ENCODE measurements around the gene PDE8B.

The PDE8B gene

DNA sequence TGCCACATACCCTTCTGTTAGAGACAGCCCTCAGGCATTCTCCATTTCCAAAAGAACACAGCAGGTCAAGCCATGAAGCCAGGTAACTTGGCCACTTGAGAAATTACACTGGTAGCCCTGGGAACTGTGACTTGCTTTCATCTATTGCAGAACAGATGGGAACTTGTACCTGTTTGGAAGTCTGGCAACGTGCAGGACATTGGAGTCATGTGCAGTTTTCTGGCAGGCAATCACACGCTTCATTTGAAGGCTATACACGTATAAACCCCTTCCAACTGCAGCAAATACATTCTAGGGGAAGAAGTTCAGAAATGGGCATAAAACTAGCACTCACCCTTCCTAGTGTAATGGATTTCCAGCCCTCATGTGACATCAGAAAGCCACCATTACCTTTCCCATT, 227.6 kb downstream of the PDE8B start:
- H3K4me3 ChIP-seq (ENCODE audit: low read depth, low read length), result no peak overlapping the region
- TF ChIP-seq, protein P1, sequence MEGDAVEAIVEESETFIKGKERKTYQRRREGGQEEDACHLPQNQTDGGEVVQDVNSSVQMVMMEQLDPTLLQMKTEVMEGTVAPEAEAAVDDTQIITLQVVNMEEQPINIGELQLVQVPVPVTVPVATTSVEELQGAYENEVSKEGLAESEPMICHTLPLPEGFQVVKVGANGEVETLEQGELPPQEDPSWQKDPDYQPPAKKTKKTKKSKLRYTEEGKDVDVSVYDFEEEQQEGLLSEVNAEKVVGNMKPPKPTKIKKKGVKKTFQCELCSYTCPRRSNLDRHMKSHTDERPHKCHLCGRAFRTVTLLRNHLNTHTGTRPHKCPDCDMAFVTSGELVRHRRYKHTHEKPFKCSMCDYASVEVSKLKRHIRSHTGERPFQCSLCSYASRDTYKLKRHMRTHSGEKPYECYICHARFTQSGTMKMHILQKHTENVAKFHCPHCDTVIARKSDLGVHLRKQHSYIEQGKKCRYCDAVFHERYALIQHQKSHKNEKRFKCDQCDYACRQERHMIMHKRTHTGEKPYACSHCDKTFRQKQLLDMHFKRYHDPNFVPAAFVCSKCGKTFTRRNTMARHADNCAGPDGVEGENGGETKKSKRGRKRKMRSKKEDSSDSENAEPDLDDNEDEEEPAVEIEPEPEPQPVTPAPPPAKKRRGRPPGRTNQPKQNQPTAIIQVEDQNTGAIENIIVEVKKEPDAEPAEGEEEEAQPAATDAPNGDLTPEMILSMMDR (IDR thresholded peaks at IDR 0.05; ENCODE audit: low read depth, low read length), result no peak

DNA sequence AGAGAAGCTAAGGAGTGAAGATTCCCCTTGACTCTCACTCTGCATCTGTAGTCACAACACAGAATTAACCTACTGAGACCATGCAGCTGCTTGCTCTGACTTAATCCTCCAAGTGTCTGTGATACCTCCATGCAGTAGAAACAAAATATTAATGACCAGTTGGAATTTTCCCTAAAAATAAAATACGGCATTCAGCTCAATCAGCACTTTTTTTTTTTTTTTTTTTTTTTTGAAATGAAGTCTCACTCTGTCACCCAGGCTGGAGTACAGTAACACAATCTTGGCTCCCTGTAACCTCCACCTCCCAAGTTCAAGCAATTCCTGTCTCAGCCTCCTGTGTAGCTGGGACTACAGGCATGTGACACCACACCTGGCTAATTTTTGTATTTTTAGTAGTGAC, 233.2 kb downstream of the PDE8B start:
- H3K4me3 ChIP-seq (ENCODE audit: low read depth, low read length), result no peak overlapping the region
- TF ChIP-seq, protein P1 (IDR thresholded peaks at IDR 0.05; ENCODE audit: low read depth, low read length), result no peak

DNA sequence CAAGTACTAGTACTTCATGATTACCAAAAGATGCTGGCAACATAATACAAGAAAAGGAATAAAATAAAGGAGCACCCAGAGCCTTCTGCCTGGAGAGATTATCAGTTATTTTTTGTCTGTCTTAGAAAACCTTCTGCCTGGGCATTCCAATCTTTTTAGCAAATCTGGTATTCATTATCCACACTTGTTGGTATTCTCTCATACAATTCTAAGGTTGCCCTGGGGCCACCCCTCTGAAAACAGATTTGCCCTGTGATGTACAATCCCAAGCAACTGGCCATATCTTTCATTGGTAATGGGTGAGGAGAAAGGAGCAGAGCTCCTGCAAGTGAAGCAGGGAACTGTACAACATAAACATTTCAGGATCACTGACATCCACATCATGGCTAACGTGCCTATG, 233.9 kb downstream of the PDE8B start:
- H3K4me3 ChIP-seq (ENCODE audit: low read depth, low read length), result no peak overlapping the region
- TF ChIP-seq, protein P1 (IDR thresholded peaks at IDR 0.05; ENCODE audit: low read depth, low read length), result no peak

DNA sequence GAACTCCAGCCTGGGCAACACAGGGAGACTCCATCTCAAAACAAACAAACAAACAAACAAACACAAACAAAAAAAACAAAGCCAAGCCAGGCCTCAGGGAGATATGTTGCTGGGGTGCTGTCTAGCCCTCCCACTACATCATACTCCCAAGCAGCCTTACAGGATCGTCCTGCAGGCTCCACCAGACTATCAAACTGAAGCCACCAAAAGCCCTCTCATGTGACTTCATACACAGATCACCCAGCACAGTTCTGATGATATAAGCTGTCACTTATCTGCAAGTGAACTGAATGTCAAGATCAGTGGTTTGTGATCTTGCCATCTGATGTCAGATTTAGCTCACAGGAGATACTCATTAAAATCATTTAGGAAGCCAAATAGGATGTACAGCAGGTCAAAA, 238.4 kb downstream of the PDE8B start:
- TF ChIP-seq, protein P1 (IDR thresholded peaks at IDR 0.05; ENCODE audit: low read depth, low read length), result no peak
- no peak overlapping the region for H3K4me3 ChIP-seq (ENCODE audit: low read depth, low read length)

DNA sequence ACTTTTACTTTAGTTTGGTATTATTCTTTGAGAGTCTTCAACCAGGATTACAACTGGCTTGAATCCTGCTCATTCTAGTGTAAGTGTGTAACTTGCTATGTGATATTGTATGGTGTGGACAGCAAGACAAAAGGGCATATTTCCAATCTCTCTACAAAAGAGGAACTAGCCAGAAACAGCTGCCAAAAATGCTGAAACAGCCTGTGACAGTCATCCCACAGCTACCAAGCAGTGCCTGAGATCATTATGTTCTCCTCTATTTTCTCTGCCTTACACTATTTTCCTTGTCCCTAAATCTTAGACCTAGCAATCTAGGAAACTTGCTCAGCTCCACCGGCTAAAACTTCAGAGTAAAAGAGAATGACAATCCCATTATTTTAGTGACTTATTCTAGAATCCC, 238.8 kb downstream of the PDE8B start:
- H3K4me3 ChIP-seq (ENCODE audit: low read depth, low read length), result no peak overlapping the region
- TF ChIP-seq, protein P1 (IDR thresholded peaks at IDR 0.05; ENCODE audit: low read depth, low read length), result no peak

DNA sequence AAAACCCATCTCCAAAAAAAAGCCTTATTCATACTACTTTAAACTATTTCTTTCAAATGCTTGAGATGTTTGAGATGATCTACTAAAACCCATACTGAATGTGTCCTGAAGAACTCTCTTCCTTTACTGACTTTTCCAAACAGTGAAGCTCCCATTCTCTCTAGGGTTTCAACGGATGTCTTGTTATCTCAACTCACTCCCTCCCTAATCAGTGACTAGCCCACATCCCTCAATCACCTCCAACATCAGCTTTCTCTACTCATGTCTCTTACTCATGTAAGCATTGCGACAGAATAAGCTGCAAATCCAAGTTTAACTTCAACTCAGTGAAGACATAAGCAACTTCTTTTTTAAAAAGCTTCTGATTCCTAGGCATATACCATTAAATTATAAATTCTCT, 239.5 kb downstream of the PDE8B start:
- TF ChIP-seq, protein P1 (IDR thresholded peaks at IDR 0.05; ENCODE audit: low read depth, low read length), result no peak
- H3K4me3 ChIP-seq (ENCODE audit: low read depth, low read length), result no peak overlapping the region

DNA sequence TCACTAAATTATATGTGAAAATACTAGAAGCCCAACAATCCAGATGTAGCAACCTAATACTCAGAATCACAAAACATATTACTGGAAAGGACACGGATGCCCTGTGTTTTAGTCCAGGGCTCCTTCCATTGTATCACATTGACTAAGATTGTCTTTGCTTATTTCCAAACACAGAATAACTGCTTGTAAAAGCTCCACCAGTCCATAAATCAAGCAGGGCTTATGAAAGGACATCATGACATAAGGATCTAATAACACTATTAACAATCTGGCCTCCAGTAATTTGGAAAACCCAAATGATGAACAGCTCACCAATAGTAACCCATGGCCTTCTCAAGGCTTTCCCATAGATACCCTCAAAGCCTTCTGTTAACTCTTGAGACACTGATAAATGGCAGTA, 241.9 kb downstream of the PDE8B start:
- TF ChIP-seq, protein P1 (IDR thresholded peaks at IDR 0.05; ENCODE audit: low read depth, low read length), result no peak
- H3K4me3 ChIP-seq (ENCODE audit: low read depth, low read length), result no peak overlapping the region
